ENCODE data around the gene DYNLT4. TPM values are rescaled to one million over a fixed set of nuclear protein-coding genes. Genes with fewer than 3 reads are reported as not detected.

Gene DYNLT4
- total and polyA plus RNA-seq, 2 of the 13 experiments (the other 11 are each of a cell fraction or from before 2014, with no cell fraction given): 0.77 TPM; not detected in 1

DNA sequence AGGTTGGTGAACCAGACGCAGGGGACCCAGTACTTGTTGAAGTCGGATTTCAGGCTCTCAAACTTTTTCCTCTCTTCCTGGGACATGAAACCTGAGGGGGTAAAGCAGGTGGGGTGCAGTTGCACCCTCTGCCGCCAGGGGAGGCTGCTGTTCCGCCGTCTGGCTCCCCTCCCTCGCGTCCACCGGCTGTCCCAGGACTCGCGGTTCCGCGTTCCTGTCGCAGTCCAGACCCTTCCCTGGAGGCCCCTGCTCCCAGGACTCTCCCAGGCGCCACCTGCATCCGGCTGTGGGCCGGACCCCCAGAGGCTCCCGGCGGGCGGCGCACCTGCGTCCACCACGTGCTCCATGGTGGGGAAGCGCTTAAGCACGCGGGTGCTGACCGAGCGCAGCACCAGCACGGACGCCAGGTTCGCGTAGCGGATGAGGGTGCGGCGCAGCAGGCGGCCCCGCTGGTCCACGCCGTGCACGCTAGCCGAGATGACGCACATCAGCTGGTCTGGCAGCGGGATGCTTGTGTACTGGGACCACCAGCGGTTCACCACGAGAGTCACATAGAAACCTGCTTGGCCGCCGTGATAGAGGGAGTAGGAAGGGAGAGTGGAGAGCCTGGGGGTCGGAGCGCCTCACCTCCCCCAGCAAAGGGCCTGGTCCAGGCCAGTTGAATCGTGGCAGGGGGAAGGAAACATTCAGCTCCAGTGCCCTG, 20.9 kb downstream of the DYNLT4 start (continued):
- no peak for TF ChIP-seq KAT2B (IDR thresholded peaks at IDR 0.05; ENCODE audit: borderline replicate concordance, low read depth, low read length)
- peak; percentile 91 for TF ChIP-seq CTCF (CRISPR knock-in tag; IDR thresholded peaks at IDR 0.05)
- no peak for TF ChIP-seq SP1 (IDR thresholded peaks at IDR 0.05)
- peak; percentile 56 for TF ChIP-seq SP1 (CRISPR knock-in tag; IDR thresholded peaks at IDR 0.05)
- no peak for TF ChIP-seq ATM (IDR thresholded peaks at IDR 0.05; ENCODE audit: borderline replicate concordance)
- no peak for TF ChIP-seq ZFP82 (CRISPR knock-in tag; IDR thresholded peaks at IDR 0.05; ENCODE audit: borderline replicate concordance)
- no peak for TF ChIP-seq ZNF577 (CRISPR knock-in tag; IDR thresholded peaks at IDR 0.05; ENCODE audit: borderline replicate concordance, low read depth)
- no peak for TF ChIP-seq BRF2 (CRISPR knock-in tag; IDR thresholded peaks at IDR 0.05)
- TF ChIP-seq ZNF883 (CRISPR knock-in tag; IDR thresholded peaks at IDR 0.05; ENCODE audit: not compliant biosample characterization): peak; percentile 89
- TF ChIP-seq SPEN (CRISPR knock-in tag; IDR thresholded peaks at IDR 0.05; ENCODE audit: low read depth): peak; percentile 44; the same call in 1 of the 2 replicates
- no peak for TF ChIP-seq ZC3H4 (CRISPR knock-in tag; IDR thresholded peaks at IDR 0.05; ENCODE audit: borderline replicate concordance)
- TF ChIP-seq, protein P1, sequence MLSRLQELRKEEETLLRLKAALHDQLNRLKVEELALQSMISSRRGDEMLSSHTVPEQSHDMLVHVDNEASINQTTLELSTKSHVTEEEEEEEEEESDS (CRISPR knock-in tag; IDR thresholded peaks at IDR 0.05; ENCODE audit: borderline replicate concordance): no peak
- TF ChIP-seq ZSCAN21 (CRISPR knock-in tag; IDR thresholded peaks at IDR 0.05; ENCODE audit: borderline replicate concordance): peak; percentile 76; the same call in 1 of the 2 replicates
- no peak for TF ChIP-seq ZNF562 (CRISPR knock-in tag; IDR thresholded peaks at IDR 0.05; ENCODE audit: borderline replicate concordance)
- no peak for TF ChIP-seq ZMYM3 (CRISPR knock-in tag; IDR thresholded peaks at IDR 0.05)
- TF ChIP-seq TFDP1 (CRISPR knock-in tag; IDR thresholded peaks at IDR 0.05; ENCODE audit: borderline replicate concordance): peak; percentile 20; the same call in 1 of the 2 replicates
- no peak for TF ChIP-seq EHMT2 (IDR thresholded peaks at IDR 0.05; ENCODE audit: borderline replicate concordance, low read depth, low read length)
- TF ChIP-seq ZNF136 (CRISPR knock-in tag; IDR thresholded peaks at IDR 0.05; ENCODE audit: low read depth): no peak
- no peak for TF ChIP-seq MEIS2 (CRISPR knock-in tag; IDR thresholded peaks at IDR 0.05)
- TF ChIP-seq, protein P2, sequence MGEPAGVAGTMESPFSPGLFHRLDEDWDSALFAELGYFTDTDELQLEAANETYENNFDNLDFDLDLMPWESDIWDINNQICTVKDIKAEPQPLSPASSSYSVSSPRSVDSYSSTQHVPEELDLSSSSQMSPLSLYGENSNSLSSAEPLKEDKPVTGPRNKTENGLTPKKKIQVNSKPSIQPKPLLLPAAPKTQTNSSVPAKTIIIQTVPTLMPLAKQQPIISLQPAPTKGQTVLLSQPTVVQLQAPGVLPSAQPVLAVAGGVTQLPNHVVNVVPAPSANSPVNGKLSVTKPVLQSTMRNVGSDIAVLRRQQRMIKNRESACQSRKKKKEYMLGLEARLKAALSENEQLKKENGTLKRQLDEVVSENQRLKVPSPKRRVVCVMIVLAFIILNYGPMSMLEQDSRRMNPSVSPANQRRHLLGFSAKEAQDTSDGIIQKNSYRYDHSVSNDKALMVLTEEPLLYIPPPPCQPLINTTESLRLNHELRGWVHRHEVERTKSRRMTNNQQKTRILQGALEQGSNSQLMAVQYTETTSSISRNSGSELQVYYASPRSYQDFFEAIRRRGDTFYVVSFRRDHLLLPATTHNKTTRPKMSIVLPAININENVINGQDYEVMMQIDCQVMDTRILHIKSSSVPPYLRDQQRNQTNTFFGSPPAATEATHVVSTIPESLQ (CRISPR knock-in tag; conservative IDR thresholded peaks at IDR 0.05): no peak
- TF ChIP-seq ZSCAN5A (CRISPR knock-in tag; IDR thresholded peaks at IDR 0.05; ENCODE audit: borderline replicate concordance): no peak
- no peak for TF ChIP-seq ZNF549 (CRISPR knock-in tag; IDR thresholded peaks at IDR 0.05)
